Endothelial cell of umbilical vein (primary cell): ENCODE data around the gene EED. TPM values are rescaled to one million over a fixed set of nuclear protein-coding genes. Genes with fewer than 3 reads are reported as not detected.

Experiments
- BruUV-seq: library from RNA; stranded (reverse); fragments of 400-500 nt; replicated peaks from 2 replicates; lab custom pipeline; 2021; lab: Mats Ljungman, UMichigan
- CTCF ChIA-PET: fragments of 300-600, 350-600 bp; sonication (Branson Sonifier 250); formaldehyde crosslinking; loops from one replicate; lab custom pipeline; 2021; ENCODE audit warnings: antibody characterized with exemption, inconsistent platforms; lab: Charles Lee
- POLR2A ChIA-PET: fragments of 300-600, 350-600 bp; sonication (Branson Sonifier 250); formaldehyde crosslinking; loops from one replicate; lab custom pipeline; 2021; ENCODE audit warnings: antibody characterized with exemption, inconsistent platforms; lab: Charles Lee
- DNase-seq: peaks from one replicate; pipeline ENCODE4 v3.0.0-alpha.2; 2011; ENCODE audit warnings: low read depth, low spot score
- FAIRE-seq: peaks from 2 replicates; lab custom pipeline; 2011; peaks lifted over from hg19 to GRCh38; lab: Jason Lieb, UNC
- H2AFZ ChIP-seq: 2 replicates; pipeline ENCODE4 v1.6.0; 2012; ENCODE audit warnings: low read depth, low read length, control low read depth, inconsistent platforms
- H3K27ac ChIP-seq: 2 replicates; pipeline ENCODE4 v1.5.1; 2011; ENCODE audit warnings: low read depth, mild to moderate bottlenecking, control low read depth, low read length, moderate library complexity; ENCODE audit not compliant: insufficient read depth
- H3K27me3 ChIP-seq, 2 experiments: 2 replicates each; pipeline versions ENCODE4 v1.6.0 to v1.6.1; 2011; ENCODE audit warnings: low read length in 2 of 2, mixed read lengths in 1 of 2; ENCODE audit not compliant: control insufficient read depth in 2 of 2, insufficient read depth in 2 of 2
- H3K36me3 ChIP-seq, 2 experiments: 2 replicates in 1 of 2; 3 replicates in 1 of 2; pipeline ENCODE4 v1.5.1; 2011; ENCODE audit warnings: low read length in 2 of 2, mild to moderate bottlenecking in 1 of 2, moderate library complexity in 1 of 2; ENCODE audit not compliant: control insufficient read depth in 2 of 2, insufficient read depth in 2 of 2; ENCODE audit errors: extremely low read depth in 1 of 2
- H3K4me1 ChIP-seq: 3 replicates; pipeline ENCODE4 v1.5.1; 2011; ENCODE audit warnings: mild to moderate bottlenecking, low read length; ENCODE audit not compliant: control insufficient read depth, insufficient read depth; ENCODE audit errors: extremely low read depth
- H3K4me2 ChIP-seq: 2 replicates; pipeline ENCODE4 v1.6.1; 2011; ENCODE audit warnings: low read length, control low read depth, mixed read lengths; ENCODE audit not compliant: insufficient read depth
- H3K4me3 ChIP-seq, 3 experiments: fragments of 200-600 bp in 1 of 3; sonication (generic), shearing (Covaris generic) in 1 of 3; replicated peaks in 1 of 3; 2 replicates each; pipeline ENCODE4 v1.5.1; 2011 to 2016; ENCODE audit warnings: control low read depth in 3 of 3, low read length in 3 of 3, mild to moderate bottlenecking in 2 of 3, inconsistent platforms in 1 of 3, low read depth in 1 of 3, moderate library complexity in 1 of 3; ENCODE audit not compliant: insufficient read depth in 1 of 3
- H3K79me2 ChIP-seq: 2 replicates; pipeline ENCODE4 v1.6.0; 2012; ENCODE audit warnings: low read length, inconsistent platforms; ENCODE audit not compliant: control insufficient read depth, insufficient read depth
- H3K9ac ChIP-seq: replicated peaks from 2 replicates; pipeline ENCODE3; 2011; ENCODE audit warnings: low read length, control low read depth; ENCODE audit not compliant: insufficient read depth; ENCODE audit errors: extremely low read depth
- H3K9me1 ChIP-seq: replicated peaks from 3 replicates; pipeline ENCODE4 v1.6.0; 2011; ENCODE audit warnings: mild to moderate bottlenecking, low read length; ENCODE audit not compliant: control insufficient read depth, insufficient read depth; ENCODE audit errors: extremely low read depth
- H3K9me3 ChIP-seq: replicated peaks from 2 replicates; pipeline ENCODE4 v1.5.1; 2012; ENCODE audit warnings: low read length, inconsistent platforms; ENCODE audit not compliant: control insufficient read depth, insufficient read depth
- H4K20me1 ChIP-seq: replicated peaks from 2 replicates; pipeline ENCODE3; 2011; ENCODE audit warnings: mild to moderate bottlenecking, low read length; ENCODE audit not compliant: control insufficient read depth, insufficient read depth; ENCODE audit errors: extremely low read depth
- CTCF ChIP-seq, 2 donors: IDR thresholded peaks; 1 replicate in 1 of 2; 2 replicates in 1 of 2; pipeline ENCODE4 v1.5.1; 2011; ENCODE audit warnings: low read length in 2 of 2, mild to moderate bottlenecking in 2 of 2, moderate library complexity in 2 of 2, control low read depth in 1 of 2, inconsistent platforms in 1 of 2, low read depth in 1 of 2; ENCODE audit not compliant: insufficient read depth in 1 of 2; ENCODE audit errors: extremely low read depth in 1 of 2
- EZH2 ChIP-seq: IDR thresholded peaks from 2 replicates; pipeline ENCODE4 v1.6.1; 2012; ENCODE audit warnings: borderline replicate concordance, low read depth, mild to moderate bottlenecking, moderate library complexity, low read length, inconsistent platforms; ENCODE audit not compliant: severe bottlenecking
- FOS ChIP-seq: IDR thresholded peaks from 2 replicates; pipeline ENCODE4 v1.6.1; 2011; ENCODE audit warnings: mild to moderate bottlenecking, low read length, moderate library complexity, borderline replicate concordance; ENCODE audit not compliant: insufficient read depth
- GATA2 ChIP-seq: IDR thresholded peaks from 2 replicates; pipeline ENCODE4 v1.7.0; 2011; ENCODE audit warnings: low read depth, mild to moderate bottlenecking, moderate library complexity, mixed read lengths, low read length; ENCODE audit not compliant: insufficient read length, insufficient read depth
- JUN ChIP-seq: IDR thresholded peaks from 2 replicates; pipeline ENCODE4 v1.6.1; 2011; ENCODE audit warnings: borderline replicate concordance, low read depth; ENCODE audit not compliant: insufficient read length, insufficient read depth
- MAX ChIP-seq: IDR thresholded peaks from 2 replicates; pipeline ENCODE4 v1.6.1; 2011; ENCODE audit not compliant: insufficient read depth, insufficient read length
- MYC ChIP-seq: IDR thresholded peaks from one replicate; pipeline ENCODE4 v1.6.1; 2011; ENCODE audit warnings: mild to moderate bottlenecking, low read depth, low read length
- POLR2A ChIP-seq: IDR thresholded peaks from 2 replicates; pipeline ENCODE4 v1.6.1; 2012; ENCODE audit warnings: low read depth, mild to moderate bottlenecking, control low read depth, low read length
- POLR2AphosphoS5 ChIP-seq: IDR thresholded peaks from 2 replicates; pipeline ENCODE4 v1.6.1; 2012; ENCODE audit warnings: low read depth, mild to moderate bottlenecking, control low read depth, low read length, moderate library complexity; ENCODE audit not compliant: insufficient read depth
- dilution Hi-C: fragments of 300-500 bp; cut with MboI; formaldehyde crosslinking; loops from one replicate; pipeline ENCODE4 v1.15.0; 2019; ENCODE audit warnings: low sequenced_read_pairs; ENCODE audit not compliant: extremely low pct_ligation_motif_present
- intact Hi-C: fragments of 100-400 bp; cut with micrococcal nuclease; formaldehyde crosslinking; loops from one replicate; pipeline ENCODE4 v1.10.0; 2022
- polyA plus RNA-seq, 4 experiments: library from polyadenylated mRNA; depleted of rRNA in 3 of 4; stranded (reverse) in 3 of 4; unstranded in 1 of 4; fragments of >200 nt; gene quantifications; 2 replicates each; pipeline versions ENCODE4 v1.2.1 to v1.2.3, GENCODE V29; 2011 to 2012; ENCODE audit warnings: missing spikeins in 1 of 4
- total RNA-seq: library from RNA; stranded (reverse); gene quantifications from 2 replicates; pipeline ENCODE4 v1.2.3, GENCODE V29; 2021

The EED gene
- total and polyA plus RNA-seq, 2 donors (not counting 3 experiments of a cell fraction or from before 2014, with no cell fraction given) = 9.4 to 21.8 TPM

GRCh38 chr11:86294026-86294425, 49.5 kb downstream of the EED start:
- no TSS peak for BruUV-seq

More at GRCh38 chr11:86294026-86294425, 49.5 kb downstream of the EED start:
- CTCF ChIA-PET = interaction anchor here (1.0 to 2.9 kb wide), 4 partner anchors 76 to 439 kb away, joined by 4 to 23 read pairs (median 5); partner anchors contain the start of gene CCDC83
- dilution Hi-C loops = no loop called here
- Histone ChIP-seq H3K36me3 (no peaks in the 10 kb centered on the region), H3K27me3 (peaks cover 0 to 3% of the 10 kb centered on the region in 2 experiments), H2AFZ (no peak overlapping the region), H3K79me2 (no peaks in the 10 kb centered on the region), H4K20me1 (no peaks in the 10 kb centered on the region), H3K4me2 (no peak overlapping the region), H3K4me1 (no peaks in the 10 kb centered on the region), H3K9me3 (no peaks in the 10 kb centered on the region), H3K9ac (no peak overlapping the region), H3K27ac (no peak overlapping the region), H3K4me3 (no peak overlapping the region), H3K9me1 (no peaks in the 10 kb centered on the region)
- DNase-seq = no peak
- no peak for FAIRE-seq
- intact Hi-C loops = loop anchor here (10.0 kb wide), 1 partner anchor 629 kb away; the partner anchor contains the start of gene CREBZF
- POLR2A ChIA-PET = no interaction called here
- TF ChIP-seq GATA2 (no peak), MYC (no peak), POLR2AphosphoS5 (no peak), POLR2A (no peak), JUN (no peak), EZH2 (no peak), CTCF (IDR thresholded peaks at IDR 0.05; ENCODE audit: extremely low read depth in 1 of 2, insufficient read depth in 1 of 2, low read depth in 1 of 2, low read length in 2 of 2) (no peak), MAX (no peak), FOS (no peak)
